Lower leg skin (tissue), 4 donors: ENCODE measurements around the gene CRB2. TPM values are rescaled to one million over a fixed set of nuclear protein-coding genes. Genes with fewer than 3 reads are reported as not detected.

ENCODE experiments used
- DNase-seq, 2 donors: peaks; one replicate each; pipeline ENCODE4 v3.0.0-alpha.2; 2019; ENCODE audit warnings: low spot score in 2 of 2
- H3K4me3 ChIP-seq: fragments of 200-600 bp; sonication (generic); 2 replicates; pipeline ENCODE4 v1.5.1; 2017; ENCODE audit warnings: mild to moderate bottlenecking, low read depth; ENCODE audit not compliant: poor library complexity, severe bottlenecking
- POLR2A ChIP-seq, 2 donors: fragments of 450-650 bp; IDR thresholded peaks; one replicate each; pipeline ENCODE4 v1.6.1; 2016 to 2017; ENCODE audit warnings: antibody characterized with exemption in 2 of 2, mild to moderate bottlenecking in 1 of 2, moderate library complexity in 1 of 2
- WGBS, 2 donors: methylation state at CpG; one replicate each; pipeline ENCODE4 v1.1.5; 2018; 5-methylcytosine and 5-hydroxymethylcytosine counted together
- intact Hi-C: fragments of 100-400 bp; cut with DNase I; formaldehyde crosslinking; loops from one replicate; pipeline ENCODE4 v1.15.0; 2023; ENCODE audit warnings: low total_unique reads
- total RNA-seq, 4 donors: library from RNA; depleted of rRNA; stranded (reverse); fragments of >200 nt; gene quantifications; one replicate each; pipeline ENCODE4 v1.1.0, GENCODE V29; 2016
- TF ChIP-seq, protein P1 (sequence below), 3 donors: fragments of 450-650 bp; IDR thresholded peaks; one replicate each; pipeline ENCODE4 v1.5.1; 2016; ENCODE audit warnings: antibody characterized with exemption in 3 of 3, mild to moderate bottlenecking in 3 of 3, moderate library complexity in 2 of 3

Gene CRB2
- total RNA-seq, 4 donors from 2014 or later: not detected

GRCh38 chr9:123357743-123358059 is 1.7 kb downstream of the CRB2 start:
- no peak for DNase-seq
- H3K4me3 ChIP-seq: no peak overlapping the region
- intact Hi-C loops: no loop called here
- 93 to 100% methylated on average over 2 of the region's 2 CpGs for WGBS, 2 donors
- TF ChIP-seq, protein P1, sequence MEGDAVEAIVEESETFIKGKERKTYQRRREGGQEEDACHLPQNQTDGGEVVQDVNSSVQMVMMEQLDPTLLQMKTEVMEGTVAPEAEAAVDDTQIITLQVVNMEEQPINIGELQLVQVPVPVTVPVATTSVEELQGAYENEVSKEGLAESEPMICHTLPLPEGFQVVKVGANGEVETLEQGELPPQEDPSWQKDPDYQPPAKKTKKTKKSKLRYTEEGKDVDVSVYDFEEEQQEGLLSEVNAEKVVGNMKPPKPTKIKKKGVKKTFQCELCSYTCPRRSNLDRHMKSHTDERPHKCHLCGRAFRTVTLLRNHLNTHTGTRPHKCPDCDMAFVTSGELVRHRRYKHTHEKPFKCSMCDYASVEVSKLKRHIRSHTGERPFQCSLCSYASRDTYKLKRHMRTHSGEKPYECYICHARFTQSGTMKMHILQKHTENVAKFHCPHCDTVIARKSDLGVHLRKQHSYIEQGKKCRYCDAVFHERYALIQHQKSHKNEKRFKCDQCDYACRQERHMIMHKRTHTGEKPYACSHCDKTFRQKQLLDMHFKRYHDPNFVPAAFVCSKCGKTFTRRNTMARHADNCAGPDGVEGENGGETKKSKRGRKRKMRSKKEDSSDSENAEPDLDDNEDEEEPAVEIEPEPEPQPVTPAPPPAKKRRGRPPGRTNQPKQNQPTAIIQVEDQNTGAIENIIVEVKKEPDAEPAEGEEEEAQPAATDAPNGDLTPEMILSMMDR (IDR thresholded peaks at IDR 0.05): no peak
- no peak for TF ChIP-seq POLR2A (IDR thresholded peaks at IDR 0.05)

GRCh38 chr9:123358181-123358905 is 2.3 kb downstream of the CRB2 start:
- no peak overlapping the region for H3K4me3 ChIP-seq
- 78 to 79% methylated on average over 10 of the region's 10 CpGs for WGBS, 2 donors
- TF ChIP-seq POLR2A (IDR thresholded peaks at IDR 0.05): no peak
- TF ChIP-seq, protein P1 (IDR thresholded peaks at IDR 0.05): no peak
- DNase-seq: no peak
- intact Hi-C loops: no loop called here

GRCh38 chr9:123359106-123359505 is 3.1 kb downstream of the CRB2 start:
- intact Hi-C loops: no loop called here
- DNase-seq: no peak
- WGBS, 2 donors: 56 to 82% methylated on average over 2 of the region's 2 CpGs
- TF ChIP-seq, protein P1 (IDR thresholded peaks at IDR 0.05): no peak
- no peak for TF ChIP-seq POLR2A (IDR thresholded peaks at IDR 0.05)
- no peak overlapping the region for H3K4me3 ChIP-seq

- 81 to 82% methylated on average over 3 of the region's 3 CpGs for WGBS, 2 donors
- intact Hi-C loops: no loop called here
- TF ChIP-seq, protein P1 (IDR thresholded peaks at IDR 0.05): no peak
- TF ChIP-seq POLR2A (IDR thresholded peaks at IDR 0.05): no peak
Observed at GRCh38 chr9:123359546-123359945, 3.5 kb downstream of the CRB2 start.

DNA sequence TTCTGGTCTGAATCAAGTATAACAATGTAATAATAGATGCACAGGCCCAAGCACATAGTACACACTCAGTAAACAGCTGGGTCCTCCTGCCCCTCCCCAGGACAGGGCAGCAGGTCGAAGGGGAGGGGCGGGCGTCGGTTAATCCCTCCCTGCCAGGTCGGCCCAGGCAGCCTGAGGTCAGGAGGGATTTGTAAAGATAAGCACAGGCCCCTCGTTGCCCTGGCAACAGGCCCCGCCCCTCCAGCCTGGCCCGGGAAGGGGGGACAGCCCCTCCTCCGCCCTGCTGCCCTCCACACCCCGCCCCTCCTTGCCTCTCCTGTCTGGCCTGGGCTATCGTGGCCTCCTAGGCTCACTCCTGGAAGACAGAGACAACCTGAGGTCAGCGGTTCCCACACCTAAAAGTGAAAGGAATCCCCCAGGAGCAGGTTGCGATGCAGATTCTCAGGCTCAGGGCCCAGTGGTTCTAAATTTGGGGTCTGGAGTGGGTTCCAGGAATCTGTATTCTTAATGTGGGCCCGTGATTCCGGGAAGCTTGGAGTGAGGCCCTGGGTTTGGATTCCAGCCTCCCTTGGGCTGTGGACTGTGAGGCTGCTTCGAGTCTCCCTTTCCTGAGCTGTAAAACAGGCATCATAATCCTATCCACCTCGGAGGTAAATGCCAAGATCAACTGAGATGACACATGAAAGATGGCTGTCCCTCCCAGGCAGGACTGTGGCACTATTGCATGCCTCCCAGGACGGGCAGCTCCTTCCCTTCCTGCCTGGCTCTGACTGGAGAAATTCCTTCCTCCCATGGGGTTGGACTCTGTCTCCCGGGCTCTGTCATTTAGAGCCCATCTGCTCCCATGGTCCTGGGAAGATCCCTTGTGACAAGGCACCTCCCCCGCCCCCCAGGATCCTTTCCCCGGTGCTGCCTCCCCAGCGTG is 4.4 kb downstream of the CRB2 start:
- intact Hi-C loops: no loop called here
- 41 to 46% methylated on average over 19 to 22 of the region's 22 CpGs for WGBS, 2 donors
- DNase-seq: no peak
- no peak overlapping the region for H3K4me3 ChIP-seq
- TF ChIP-seq, protein P1 (IDR thresholded peaks at IDR 0.05): no peak
- no peak for TF ChIP-seq POLR2A (IDR thresholded peaks at IDR 0.05)

More at GRCh38 chr9:123359546-123359945, 3.5 kb downstream of the CRB2 start:
- no peak for DNase-seq
- H3K4me3 ChIP-seq: no peak overlapping the region
